Neural progenitor cell (in vitro differentiated cells): ENCODE results near the gene NAT8.
"Not testable (repeated sequence)": the region's sequence is repeated elsewhere in the genome, so short reads cannot be mapped to it uniquely, and the experiment has no call there.

ENCODE experiments used
- EZH2 ChIP-seq: fragments of 200-600 bp; sonication (generic); IDR thresholded peaks from 2 replicates; pipeline ENCODE4 v1.6.1; 2017; ENCODE audit warnings: antibody characterized with exemption, mild to moderate bottlenecking, moderate library complexity
- EZH2phosphoT487 ChIP-seq: fragments of 200-600 bp; sonication (generic); IDR thresholded peaks from 2 replicates; pipeline ENCODE4 v1.6.1; 2017; ENCODE audit warnings: antibody characterized with exemption
- TF ChIP-seq, protein P1 (sequence below): fragments of 200-600 bp; sonication (generic); IDR thresholded peaks from 2 replicates; pipeline ENCODE4 v1.5.1; 2017; ENCODE audit warnings: antibody characterized with exemption, mild to moderate bottlenecking

DNA sequence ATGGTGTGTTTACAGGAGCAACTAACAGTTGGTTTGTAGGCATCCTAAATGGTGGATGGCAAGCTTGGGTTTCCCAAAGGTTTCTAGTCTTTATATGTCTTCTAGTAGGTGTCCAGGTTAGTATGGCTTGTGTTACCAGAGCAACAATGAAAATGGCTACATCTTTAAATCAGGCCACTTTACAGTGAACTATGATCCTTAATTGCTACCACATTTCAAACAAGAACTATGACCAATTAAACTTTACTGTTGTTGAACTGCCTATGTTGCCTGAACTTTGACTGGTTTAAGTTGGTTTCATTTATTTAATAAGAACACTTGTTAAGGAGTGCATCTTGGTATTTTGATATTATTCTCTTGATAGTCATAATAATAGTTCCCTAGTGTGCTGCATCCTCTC lies 5.2 kb downstream of the NAT8 start:
- TF ChIP-seq, protein P1, sequence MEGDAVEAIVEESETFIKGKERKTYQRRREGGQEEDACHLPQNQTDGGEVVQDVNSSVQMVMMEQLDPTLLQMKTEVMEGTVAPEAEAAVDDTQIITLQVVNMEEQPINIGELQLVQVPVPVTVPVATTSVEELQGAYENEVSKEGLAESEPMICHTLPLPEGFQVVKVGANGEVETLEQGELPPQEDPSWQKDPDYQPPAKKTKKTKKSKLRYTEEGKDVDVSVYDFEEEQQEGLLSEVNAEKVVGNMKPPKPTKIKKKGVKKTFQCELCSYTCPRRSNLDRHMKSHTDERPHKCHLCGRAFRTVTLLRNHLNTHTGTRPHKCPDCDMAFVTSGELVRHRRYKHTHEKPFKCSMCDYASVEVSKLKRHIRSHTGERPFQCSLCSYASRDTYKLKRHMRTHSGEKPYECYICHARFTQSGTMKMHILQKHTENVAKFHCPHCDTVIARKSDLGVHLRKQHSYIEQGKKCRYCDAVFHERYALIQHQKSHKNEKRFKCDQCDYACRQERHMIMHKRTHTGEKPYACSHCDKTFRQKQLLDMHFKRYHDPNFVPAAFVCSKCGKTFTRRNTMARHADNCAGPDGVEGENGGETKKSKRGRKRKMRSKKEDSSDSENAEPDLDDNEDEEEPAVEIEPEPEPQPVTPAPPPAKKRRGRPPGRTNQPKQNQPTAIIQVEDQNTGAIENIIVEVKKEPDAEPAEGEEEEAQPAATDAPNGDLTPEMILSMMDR, result not testable (repeated sequence)
- TF ChIP-seq EZH2, EZH2phosphoT487: not testable (repeated sequence)
